Heart left ventricle (tissue), 16 donors: ENCODE data around the gene PIK3C2B. TPM values are rescaled to one million over a fixed set of nuclear protein-coding genes. Genes with fewer than 3 reads are reported as not detected.
A peak's percentile ranks its signal among the peaks of the same experiment; 100 is the strongest.
"Not testable (repeated sequence)": the region's sequence is repeated elsewhere in the genome, so short reads cannot be mapped to it uniquely, and the experiment has no call there.

Experiments used
- ATAC-seq, 4 donors: fragments of 200-7000 bp; cut with Tn5 transposase; one replicate each; pipeline ENCODE4 v1.9.1; 2020 to 2022; ENCODE audit warnings: moderate library complexity in 4 of 4, mild to moderate bottlenecking in 3 of 4, moderate number of reproducible peaks in 1 of 4
- DNase-seq, 5 donors: peaks; one replicate each; pipeline ENCODE4 v3.0.0-alpha.2; 2020
- H3K27ac ChIP-seq, 12 donors: fragments of 200-600 bp; sonication (generic) in 4 of 12; one replicate each; pipeline versions ENCODE4 v1.5.0 to v1.8.0; 2016 to 2022; ENCODE audit warnings: mild to moderate bottlenecking in 2 of 12
- H3K27me3 ChIP-seq, 9 donors: fragments of 200-600 bp; sonication (generic) in 2 of 9; one replicate each; pipeline versions ENCODE4 v1.5.1 to v1.8.0; 2016 to 2022; ENCODE audit warnings: mild to moderate bottlenecking in 3 of 9
- H3K36me3 ChIP-seq, 9 donors: fragments of 200-600 bp; sonication (generic) in 2 of 9; one replicate each; pipeline versions ENCODE4 v1.5.0 to v1.8.0; 2018 to 2022; ENCODE audit warnings: mild to moderate bottlenecking in 2 of 9
- H3K4me1 ChIP-seq, 12 donors: fragments of 200-600 bp; sonication (generic) in 4 of 12; one replicate each; pipeline versions ENCODE4 v1.5.0 to v1.8.0; 2016 to 2022; ENCODE audit warnings: mild to moderate bottlenecking in 3 of 12
- H3K4me3 ChIP-seq, 12 donors: fragments of 200-600 bp; sonication (generic) in 4 of 12; one replicate each; pipeline versions ENCODE4 v1.5.0 to v1.8.0; 2017 to 2022; ENCODE audit warnings: mild to moderate bottlenecking in 9 of 12, moderate library complexity in 4 of 12
- H3K9me3 ChIP-seq, 12 donors: fragments of 200-600 bp; sonication (generic) in 4 of 12; one replicate each; pipeline versions ENCODE4 v1.5.0 to v1.8.0; 2016 to 2022; ENCODE audit warnings: mild to moderate bottlenecking in 1 of 12
- POLR2A ChIP-seq, 2 donors: fragments of 450-650 bp; IDR thresholded peaks; one replicate each; pipeline ENCODE4 v1.6.1; 2017; ENCODE audit warnings: antibody characterized with exemption in 2 of 2, mild to moderate bottlenecking in 2 of 2, moderate library complexity in 2 of 2
- WGBS, 4 donors: extraction: QIAGEN DNeasy Blood & Tissue Kit in 2 of 4; methylation state at CpG; one replicate each; pipeline versions ENCODE4 v1.1.5 to v1.1.7; 2013 to 2018; 5-methylcytosine and 5-hydroxymethylcytosine counted together
- intact Hi-C, 10 donors: fragments of 100-400 bp; cut with DNase I; formaldehyde crosslinking; loops; one replicate each; pipeline versions ENCODE4 v1.11.1 to v1.14.2; 2022
- polyA plus RNA-seq, 2 donors: library from polyadenylated mRNA; stranded (reverse); fragments of 200-250 nt; gene quantifications; one replicate each; pipeline ENCODE4 v1.2.3, GENCODE V29; 2013
- total RNA-seq, 9 donors: library from RNA; depleted of rRNA in 2 of 9; stranded (reverse); fragments of >200 nt in 2 of 9; fragmentation: NEBNext Ultra II Directional in 3 of 9; extraction: Animal tissue kit (Norgen Biotek cat#: 25700) in 3 of 9; gene quantifications; one replicate each; pipeline versions ENCODE4 v1.1.0 to v1.2.4, GENCODE V29; 2016 to 2023
- TF ChIP-seq, protein P1 (sequence below), 12 donors: fragments of 200-600 bp; sonication (generic) in 4 of 12; IDR thresholded peaks; one replicate each; pipeline versions ENCODE4 v1.5.0 to v1.8.0; 2018 to 2022; ENCODE audit warnings: antibody characterized with exemption in 12 of 12, mild to moderate bottlenecking in 5 of 12
- donor health status: ischemic (EF 13 %, LVEDD 7.1; RV severe dilation, severe dysfunction).
- donor health status: healthy with polysubstance abuse.
- donor health status: DM: no; HTN: yes; CAD: no.
- donor health status: DM: no; HTN: no; CAD: no.
- donor health status: ischemic (EF 25% LVEDD 6.9; RV normal size, moderate dysfunction).
- donor health status: ischemic (EF 25% LVEDD 5.7; RV mildly dilated, moderate dysfunction).
- donor health status: healthy.
- donor health status: DM: yes; HTN: yes; CAD: no.
- donor health status: ischemic (EF 35%, LVEDD 5.7; RV mildly dilated, moderate dysfunction).
- donor health status: nonischemic (EF 11% LVEDD 7.7; RV severe dilation, severe dysfunction).
- donor health status: DM: yes; HTN: yes; CAD: no.
- donor health status: PGD.
- donor health status: ischemic (EF 29% LVEDD 5.4; RV normal size, mild dysfunction).
- donor health status: nonischemic (EF 23%, LVEDD 6.1; RV moderate dilation, normal function).

The PIK3C2B gene
- total and polyA plus RNA-seq, 11 donors, result 9.2 to 42.5 (median 16.0) TPM

- WGBS, 4 donors, result 84 to 91% (median 88%) methylated on average over 3 of the region's 3 CpGs
- H3K9me3 ChIP-seq, result peaks cover 0 to 10% (median 1%) of the 10 kb centered on the region in 12 donors
- H3K36me3 ChIP-seq, result peaks cover 0 to 61% (median 50%) of the 10 kb centered on the region in 9 donors
- intact Hi-C loops, result no loop called here
- no peak for DNase-seq
- ATAC-seq, result no peak
- no peaks in the 10 kb centered on the region for H3K27me3 ChIP-seq
- TF ChIP-seq, protein P1, sequence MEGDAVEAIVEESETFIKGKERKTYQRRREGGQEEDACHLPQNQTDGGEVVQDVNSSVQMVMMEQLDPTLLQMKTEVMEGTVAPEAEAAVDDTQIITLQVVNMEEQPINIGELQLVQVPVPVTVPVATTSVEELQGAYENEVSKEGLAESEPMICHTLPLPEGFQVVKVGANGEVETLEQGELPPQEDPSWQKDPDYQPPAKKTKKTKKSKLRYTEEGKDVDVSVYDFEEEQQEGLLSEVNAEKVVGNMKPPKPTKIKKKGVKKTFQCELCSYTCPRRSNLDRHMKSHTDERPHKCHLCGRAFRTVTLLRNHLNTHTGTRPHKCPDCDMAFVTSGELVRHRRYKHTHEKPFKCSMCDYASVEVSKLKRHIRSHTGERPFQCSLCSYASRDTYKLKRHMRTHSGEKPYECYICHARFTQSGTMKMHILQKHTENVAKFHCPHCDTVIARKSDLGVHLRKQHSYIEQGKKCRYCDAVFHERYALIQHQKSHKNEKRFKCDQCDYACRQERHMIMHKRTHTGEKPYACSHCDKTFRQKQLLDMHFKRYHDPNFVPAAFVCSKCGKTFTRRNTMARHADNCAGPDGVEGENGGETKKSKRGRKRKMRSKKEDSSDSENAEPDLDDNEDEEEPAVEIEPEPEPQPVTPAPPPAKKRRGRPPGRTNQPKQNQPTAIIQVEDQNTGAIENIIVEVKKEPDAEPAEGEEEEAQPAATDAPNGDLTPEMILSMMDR (IDR thresholded peaks at IDR 0.05), result no peak
- no peak for TF ChIP-seq POLR2A (IDR thresholded peaks at IDR 0.05)
- H3K4me3 ChIP-seq, result no peak overlapping the region
- peaks cover 0 to 22% (median 14%) of the 10 kb centered on the region in 12 donors for H3K4me1 ChIP-seq
- no peak overlapping the region for H3K27ac ChIP-seq
Observed at GRCh38 chr1:204524986-204525385, 30.4 kb upstream of the PIK3C2B start.

- H3K9me3 ChIP-seq, result peaks cover 0 to 10% (median 1%) of the 10 kb centered on the region in 12 donors
- TF ChIP-seq, protein P1 (IDR thresholded peaks at IDR 0.05), result no peak
- no peak for TF ChIP-seq POLR2A (IDR thresholded peaks at IDR 0.05)
- no peak for ATAC-seq
Observed at GRCh38 chr1:204523605-204524215, 29.1 kb upstream of the PIK3C2B start.

DNA sequence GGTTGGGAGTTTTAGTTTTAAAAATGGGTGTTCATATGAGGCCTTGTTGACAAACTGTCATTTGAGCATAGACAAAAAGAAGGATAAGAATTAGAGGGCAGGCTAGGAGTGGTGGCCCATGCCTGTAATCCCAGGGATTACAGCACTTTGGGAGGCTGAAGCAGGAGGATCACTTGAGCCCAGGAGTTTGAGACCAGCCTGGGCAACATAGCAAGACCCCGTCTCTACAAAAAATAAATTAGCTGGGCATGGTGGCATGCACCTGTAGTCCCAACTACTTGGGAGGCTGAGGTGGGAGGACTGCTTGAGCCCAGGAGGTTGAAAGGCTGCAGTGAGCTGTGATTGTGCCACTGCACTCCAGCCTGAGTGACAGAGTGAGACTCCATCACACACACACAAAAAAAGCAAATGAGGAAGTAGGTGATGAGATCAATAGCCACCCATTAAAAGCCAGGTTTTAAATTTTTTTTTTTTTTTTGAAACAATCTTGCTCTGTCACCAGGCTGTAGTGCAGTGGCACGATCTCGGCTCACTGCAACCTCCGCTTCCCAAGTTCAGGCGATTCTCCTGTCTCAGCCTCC, 27.4 kb upstream of the PIK3C2B start:
- 73 to 91% (median 78%) methylated on average over 5 of the region's 5 CpGs for WGBS, 4 donors
- intact Hi-C loops, H3K27me3 ChIP-seq, H3K4me3 ChIP-seq, ATAC-seq, DNase-seq, H3K9me3 ChIP-seq: not testable (repeated sequence)
- Histone ChIP-seq H3K4me1 (peaks cover 3 to 50% (median 34%) of the 10 kb centered on the region in 12 donors), H3K36me3 (peaks cover 0 to 48% (median 31%) of the 10 kb centered on the region in 9 donors), H3K27ac (peak overlapping the region in 7 of 12 donors; percentile 30 to 70 (median 62))

More at GRCh38 chr1:204523605-204524215, 29.1 kb upstream of the PIK3C2B start:
- H3K27ac ChIP-seq, result no peak overlapping the region
- H3K4me3 ChIP-seq, result no peak overlapping the region
- no peaks in the 10 kb centered on the region for H3K27me3 ChIP-seq
- 96 to 98% (median 97%) methylated on average over 9 of the region's 9 CpGs for WGBS, 4 donors
- intact Hi-C loops, result no loop called here
- peaks cover 0 to 33% (median 20%) of the 10 kb centered on the region in 12 donors for H3K4me1 ChIP-seq
- DNase-seq, result no peak
- H3K36me3 ChIP-seq, result peaks cover 0 to 55% (median 41%) of the 10 kb centered on the region in 9 donors

GRCh38 chr1:204520834-204521709, 26.5 kb upstream of the PIK3C2B start:
- TF ChIP-seq, protein P1 (IDR thresholded peaks at IDR 0.05), result no peak
- TF ChIP-seq POLR2A (IDR thresholded peaks at IDR 0.05), result no peak
- Histone ChIP-seq H3K4me3 (no peak overlapping the region), H3K4me1 (peaks cover 3 to 52% (median 35%) of the 10 kb centered on the region in 12 donors), H3K9me3 (peaks cover 0 to 10% (median 1%) of the 10 kb centered on the region in 12 donors), H3K36me3 (peaks cover 0 to 38% (median 22%) of the 10 kb centered on the region in 9 donors), H3K27ac (peak overlapping the region in 8 of 12 donors; percentile 30 to 70 (median 60)), H3K27me3 (no peaks in the 10 kb centered on the region)
- no peak for DNase-seq
- peak; percentile 36 to 76 (median 41) for ATAC-seq
- WGBS, 4 donors, result 49 to 59% (median 54%) methylated on average over 5 of the region's 5 CpGs
- intact Hi-C loops, result no loop called here

- peaks cover 3 to 82% (median 38%) of the 10 kb centered on the region in 12 donors for H3K4me1 ChIP-seq
Observed at GRCh38 chr1:204517382-204517781, 22.8 kb upstream of the PIK3C2B start.

More at GRCh38 chr1:204517382-204517781, 22.8 kb upstream of the PIK3C2B start:
- peak overlapping the region in 10 of 12 donors; percentile 53 to 95 (median 78) for H3K4me3 ChIP-seq
- DNase-seq, intact Hi-C loops, H3K27me3 ChIP-seq, ATAC-seq, H3K9me3 ChIP-seq: not testable (repeated sequence)
- 82 to 92% (median 90%) methylated on average over 19 of the region's 19 CpGs for WGBS, 4 donors
- peaks cover 0 to 16% (median 11%) of the 10 kb centered on the region in 9 donors for H3K36me3 ChIP-seq
- H3K27ac ChIP-seq, result peak overlapping the region in 2 of 12 donors; percentile 90 to 98
